Measurements from ENCODE around the gene TRIOBP. TPM values are rescaled to one million over a fixed set of nuclear protein-coding genes. Genes with fewer than 3 reads are reported as not detected.

TRIOBP gene
- total RNA-seq, 1 donor from 2014 or later = 68.9 TPM

- Histone ChIP-seq H3K27me3 (ENCODE audit: control insufficient read depth, insufficient read depth, low read length) (no peaks in the 10 kb centered on the region), H3K36me3 (ENCODE audit: control insufficient read depth, insufficient read depth, low read length) (peaks cover 4% of the 10 kb centered on the region), H3K4me3 (ENCODE audit: low read depth, low read length) (no peak overlapping the region)
- DNase-seq (ENCODE audit: low read depth) = no peak
- TF ChIP-seq CTCF (IDR thresholded peaks at IDR 0.05; ENCODE audit: insufficient read depth, low read length, poor library complexity, severe bottlenecking) = no peak
Observed at GRCh38 chr22:37758694-37759093, 61.8 kb downstream of the TRIOBP start.

- peaks cover 4% of the 10 kb centered on the region for H3K36me3 ChIP-seq (ENCODE audit: control insufficient read depth, insufficient read depth, low read length)
- H3K27me3 ChIP-seq (ENCODE audit: control insufficient read depth, insufficient read depth, low read length) = no peaks in the 10 kb centered on the region
- TF ChIP-seq CTCF (IDR thresholded peaks at IDR 0.05; ENCODE audit: insufficient read depth, low read length, poor library complexity, severe bottlenecking) = no peak
- no peak overlapping the region for H3K4me3 ChIP-seq (ENCODE audit: low read depth, low read length)
- no peak for DNase-seq (ENCODE audit: low read depth)
Observed at GRCh38 chr22:37759281-37759680, 62.4 kb downstream of the TRIOBP start.

GRCh38 chr22:37760152-37760551 is 63.3 kb downstream of the TRIOBP start:
- no peak for DNase-seq (ENCODE audit: low read depth)
- Histone ChIP-seq H3K4me3 (ENCODE audit: low read depth, low read length) (no peak overlapping the region), H3K27me3 (ENCODE audit: control insufficient read depth, insufficient read depth, low read length) (no peaks in the 10 kb centered on the region), H3K36me3 (ENCODE audit: control insufficient read depth, insufficient read depth, low read length) (peaks cover 4% of the 10 kb centered on the region)
- no peak for TF ChIP-seq CTCF (IDR thresholded peaks at IDR 0.05; ENCODE audit: insufficient read depth, low read length, poor library complexity, severe bottlenecking)

- H3K4me3 ChIP-seq (ENCODE audit: low read depth, low read length) = no peak overlapping the region
- peaks cover 2% of the 10 kb centered on the region for H3K36me3 ChIP-seq (ENCODE audit: control insufficient read depth, insufficient read depth, low read length)
- TF ChIP-seq CTCF (IDR thresholded peaks at IDR 0.05; ENCODE audit: insufficient read depth, low read length, poor library complexity, severe bottlenecking) = no peak
- no peak for DNase-seq (ENCODE audit: low read depth)
- no peaks in the 10 kb centered on the region for H3K27me3 ChIP-seq (ENCODE audit: control insufficient read depth, insufficient read depth, low read length)
Observed at GRCh38 chr22:37762389-37762836, 65.6 kb downstream of the TRIOBP start.

GRCh38 chr22:37763012-37763411 is 66.2 kb downstream of the TRIOBP start:
- Histone ChIP-seq H3K27me3 (ENCODE audit: control insufficient read depth, insufficient read depth, low read length) (no peaks in the 10 kb centered on the region), H3K4me3 (ENCODE audit: low read depth, low read length) (no peak overlapping the region), H3K36me3 (ENCODE audit: control insufficient read depth, insufficient read depth, low read length) (peaks cover 2% of the 10 kb centered on the region)
- TF ChIP-seq CTCF (IDR thresholded peaks at IDR 0.05; ENCODE audit: insufficient read depth, low read length, poor library complexity, severe bottlenecking) = no peak
- no peak for DNase-seq (ENCODE audit: low read depth)

GRCh38 chr22:37763652-37764051 is 66.8 kb downstream of the TRIOBP start:
- Histone ChIP-seq H3K4me3 (ENCODE audit: low read depth, low read length) (no peak overlapping the region), H3K27me3 (ENCODE audit: control insufficient read depth, insufficient read depth, low read length) (no peaks in the 10 kb centered on the region), H3K36me3 (ENCODE audit: control insufficient read depth, insufficient read depth, low read length) (peaks cover 4% of the 10 kb centered on the region)
- TF ChIP-seq CTCF (IDR thresholded peaks at IDR 0.05; ENCODE audit: insufficient read depth, low read length, poor library complexity, severe bottlenecking) = no peak
- DNase-seq (ENCODE audit: low read depth) = no peak

Data from kidney epithelial cell (primary cell).